ENCODE data around the gene ATG16L1. TPM values are rescaled to one million over a fixed set of nuclear protein-coding genes. Genes with fewer than 3 reads are reported as not detected.

Gene ATG16L1
- polyA plus RNA-seq, 3 donors, result 3.3 to 22.9 (median 4.3) TPM

DNA sequence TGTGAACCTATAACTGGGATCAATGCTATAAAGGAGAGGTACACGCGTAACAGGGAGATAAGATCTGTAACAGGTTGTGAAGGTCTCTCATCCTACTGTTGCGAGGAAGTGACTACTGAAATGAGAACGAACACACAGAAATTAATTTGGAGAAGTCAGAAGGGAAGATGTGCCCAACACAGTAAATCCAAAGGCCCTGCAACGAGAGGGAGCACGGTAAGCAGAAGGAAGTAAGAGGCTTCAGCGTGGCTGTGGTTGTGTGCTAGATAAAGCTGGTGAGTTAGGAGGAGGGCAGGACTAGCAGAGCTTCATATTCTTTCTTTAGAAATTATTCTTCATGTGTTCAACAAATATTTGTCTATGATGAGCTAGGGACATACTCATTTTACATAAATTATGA is 2.5 kb upstream of the ATG16L1 start:
- peaks cover 26% of the 10 kb centered on the region for H3K79me2 ChIP-seq (ENCODE audit: insufficient read depth, low read length)
- H3K27me3 ChIP-seq (ENCODE audit: control insufficient read depth in 2 of 2, insufficient read depth in 2 of 2, low read length in 2 of 2), result no peaks in the 10 kb centered on the region
- no peaks in the 10 kb centered on the region for H3K9me3 ChIP-seq (replicated peaks in 1 of 2; ENCODE audit: control insufficient read depth in 1 of 2, insufficient read depth in 1 of 2, low read length in 2 of 2)
- peak overlapping the region; percentile 43 for H3K4me2 ChIP-seq (replicated peaks; ENCODE audit: extremely low read depth, low read length, poor library complexity, severe bottlenecking)
- H3K4me1 Mint-ChIP-seq, result peaks cover 61% of the 10 kb centered on the region
- peak overlapping the region in 1 of 3 experiments; percentile 30 for H3K4me3 ChIP-seq (replicated peaks in 1 of 3; ENCODE audit: low read depth in 2 of 3, low read length in 3 of 3)
- peaks cover 0 to under 1% of the 10 kb centered on the region in 2 donors for H3K36me3 Mint-ChIP-seq
- TF ChIP-seq, protein P1, sequence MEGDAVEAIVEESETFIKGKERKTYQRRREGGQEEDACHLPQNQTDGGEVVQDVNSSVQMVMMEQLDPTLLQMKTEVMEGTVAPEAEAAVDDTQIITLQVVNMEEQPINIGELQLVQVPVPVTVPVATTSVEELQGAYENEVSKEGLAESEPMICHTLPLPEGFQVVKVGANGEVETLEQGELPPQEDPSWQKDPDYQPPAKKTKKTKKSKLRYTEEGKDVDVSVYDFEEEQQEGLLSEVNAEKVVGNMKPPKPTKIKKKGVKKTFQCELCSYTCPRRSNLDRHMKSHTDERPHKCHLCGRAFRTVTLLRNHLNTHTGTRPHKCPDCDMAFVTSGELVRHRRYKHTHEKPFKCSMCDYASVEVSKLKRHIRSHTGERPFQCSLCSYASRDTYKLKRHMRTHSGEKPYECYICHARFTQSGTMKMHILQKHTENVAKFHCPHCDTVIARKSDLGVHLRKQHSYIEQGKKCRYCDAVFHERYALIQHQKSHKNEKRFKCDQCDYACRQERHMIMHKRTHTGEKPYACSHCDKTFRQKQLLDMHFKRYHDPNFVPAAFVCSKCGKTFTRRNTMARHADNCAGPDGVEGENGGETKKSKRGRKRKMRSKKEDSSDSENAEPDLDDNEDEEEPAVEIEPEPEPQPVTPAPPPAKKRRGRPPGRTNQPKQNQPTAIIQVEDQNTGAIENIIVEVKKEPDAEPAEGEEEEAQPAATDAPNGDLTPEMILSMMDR (IDR thresholded peaks at IDR 0.05), result no peak
- H3K9me3 Mint-ChIP-seq, result no peaks in the 10 kb centered on the region
- no peak overlapping the region for H2AFZ ChIP-seq (ENCODE audit: insufficient read depth, low read depth, low read length, poor library complexity, severe bottlenecking)
- peaks cover 2 to 5% of the 10 kb centered on the region in 2 donors for H3K36me3 ChIP-seq (replicated peaks in 1 of 2; ENCODE audit: control insufficient read depth in 1 of 2, insufficient read depth in 2 of 2, low read length in 2 of 2)
- DNase-seq, result peak; percentile 56 to 68 (median 66)
- intact Hi-C loops (cut with micrococcal nuclease), result loop anchor here in 1 of 2 donors (10.0 kb wide), 1 partner anchor 154 kb away; no protein-coding TSS in a partner anchor
- no peak overlapping the region for H3K9ac ChIP-seq (ENCODE audit: insufficient read depth, low read length, poor library complexity, severe bottlenecking)
- peak overlapping the region in 1 of 2 donors; percentile 89 for H3K27ac ChIP-seq (ENCODE audit: low read depth in 1 of 2, low read length in 2 of 2)
- peaks cover 68 to 71% of the 10 kb centered on the region in 2 donors for H3K4me1 ChIP-seq (ENCODE audit: control insufficient read depth in 1 of 2, insufficient read depth in 2 of 2, low read length in 2 of 2)
- 0% methylated on average over 5 of the region's 7 CpGs for WGBS (ENCODE audit: insufficient coverage)
- peak overlapping the region in 1 of 2 donors; percentile 66 for H3K4me3 Mint-ChIP-seq
- peaks cover 12% of the 10 kb centered on the region for H4K20me1 ChIP-seq (ENCODE audit: insufficient read depth, low read length)
- H3K27me3 Mint-ChIP-seq (ENCODE audit: low read depth in 3 of 3), result no peaks in the 10 kb centered on the region
- H3K27ac Mint-ChIP-seq, result peak overlapping the region; percentile 66 to 93 (median 89)

DNA sequence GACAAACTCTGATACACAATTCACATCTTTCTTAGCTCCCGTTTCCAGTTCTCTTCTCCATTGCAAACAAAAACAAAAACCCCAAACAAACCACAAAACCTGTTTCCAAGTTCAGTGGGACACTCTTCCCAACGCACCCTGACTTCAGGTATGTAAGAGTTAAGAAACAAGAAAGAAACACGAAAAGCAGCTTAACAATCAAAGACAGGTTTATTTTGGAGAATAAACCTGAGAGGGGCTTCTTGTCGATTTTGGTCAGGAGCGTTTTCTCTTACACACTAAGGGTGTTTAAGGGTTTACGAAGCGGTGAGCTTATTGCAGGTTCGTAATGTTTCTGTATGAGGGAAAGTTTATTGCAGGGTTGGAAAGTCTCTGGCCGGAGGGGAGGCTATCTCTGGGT is 905 bp upstream of the ATG16L1 start:
- peaks cover 58 to 59% of the 10 kb centered on the region in 2 donors for H3K4me1 ChIP-seq (ENCODE audit: control insufficient read depth in 1 of 2, insufficient read depth in 2 of 2, low read length in 2 of 2)
- no peak overlapping the region for H3K4me3 ChIP-seq (replicated peaks in 1 of 3; ENCODE audit: low read depth in 2 of 3, low read length in 3 of 3)

More for the DNA sequence above, 905 bp upstream of the ATG16L1 start:
- no peaks in the 10 kb centered on the region for H3K9me3 ChIP-seq (replicated peaks in 1 of 2; ENCODE audit: control insufficient read depth in 1 of 2, insufficient read depth in 1 of 2, low read length in 2 of 2)
- no peaks in the 10 kb centered on the region for H3K27me3 Mint-ChIP-seq (ENCODE audit: low read depth in 3 of 3)
- H3K4me3 Mint-ChIP-seq, result no peak overlapping the region
- peak overlapping the region; percentile 82 to 94 (median 92) for H3K27ac Mint-ChIP-seq
- no peaks in the 10 kb centered on the region for H3K9me3 Mint-ChIP-seq
- peaks cover 0 to 9% of the 10 kb centered on the region in 2 donors for H3K36me3 Mint-ChIP-seq
- no peak overlapping the region for H3K9ac ChIP-seq (ENCODE audit: insufficient read depth, low read length, poor library complexity, severe bottlenecking)
- peaks cover 41% of the 10 kb centered on the region for H3K79me2 ChIP-seq (ENCODE audit: insufficient read depth, low read length)
- peaks cover 52% of the 10 kb centered on the region for H3K4me1 Mint-ChIP-seq
- H3K36me3 ChIP-seq (replicated peaks in 1 of 2; ENCODE audit: control insufficient read depth in 1 of 2, insufficient read depth in 2 of 2, low read length in 2 of 2), result peaks cover 12 to 17% of the 10 kb centered on the region in 2 donors
- no peaks in the 10 kb centered on the region for H3K27me3 ChIP-seq (ENCODE audit: control insufficient read depth in 2 of 2, insufficient read depth in 2 of 2, low read length in 2 of 2)
- TF ChIP-seq, protein P1 (IDR thresholded peaks at IDR 0.05), result no peak
- H3K27ac ChIP-seq (ENCODE audit: low read depth in 1 of 2, low read length in 2 of 2), result peak overlapping the region in 1 of 2 donors; percentile 89
- peaks cover 24% of the 10 kb centered on the region for H4K20me1 ChIP-seq (ENCODE audit: insufficient read depth, low read length)
- no peak overlapping the region for H2AFZ ChIP-seq (ENCODE audit: insufficient read depth, low read depth, low read length, poor library complexity, severe bottlenecking)
- intact Hi-C loops (cut with micrococcal nuclease), result loop anchor here (5.0 to 10.0 kb wide), 5 partner anchors 58 to 416 kb away; no protein-coding TSS in a partner anchor
- DNase-seq, result no peak
- WGBS (ENCODE audit: insufficient coverage), result 91% methylated on average over 8 of the region's 9 CpGs
- no peak overlapping the region for H3K4me2 ChIP-seq (replicated peaks; ENCODE audit: extremely low read depth, low read length, poor library complexity, severe bottlenecking)

Data from CD14-positive monocyte (primary cell).